Transverse colon (tissue), 4 donors: ENCODE data around the gene CAT.

Experiments used
- CTCF ChIP-seq, 5 experiments: fragments of 200-600 bp in 3 of 5; fragments of 450-650 bp in 2 of 5; sonication (generic) in 3 of 5; IDR thresholded peaks; 1 replicate in 2 of 5; 2 replicates in 3 of 5; pipeline ENCODE4 v1.5.1; 2016 to 2017; ENCODE audit warnings: antibody characterized with exemption in 5 of 5, inconsistent platforms in 3 of 5, mild to moderate bottlenecking in 2 of 5, moderate library complexity in 1 of 5
- EP300 ChIP-seq: sonication (generic); formaldehyde crosslinking; IDR thresholded peaks from one replicate; pipeline ENCODE4 v1.6.1; 2017; ENCODE audit warnings: antibody characterized with exemption, low read depth
- POLR2A ChIP-seq: fragments of 450-650 bp; IDR thresholded peaks from one replicate; pipeline ENCODE4 v1.6.1; 2016; ENCODE audit warnings: antibody characterized with exemption, mild to moderate bottlenecking, moderate library complexity
- POLR2AphosphoS5 ChIP-seq, 3 donors: sonication (generic); formaldehyde crosslinking; IDR thresholded peaks; one replicate each; pipeline ENCODE4 v1.6.1; 2016; ENCODE audit warnings: antibody characterized with exemption in 3 of 3

GRCh38 chr11:34519595-34520235 is 81.0 kb downstream of the CAT start:
- TF ChIP-seq CTCF (IDR thresholded peaks at IDR 0.05) (no peak), POLR2A (no peak), POLR2AphosphoS5 (IDR thresholded peaks at IDR 0.05) (no peak), EP300 (no peak)
